Left forelimb (tissue), 1 donor: ENCODE measurements around the gene RBBP7.

ENCODE experiments used
- DNase-seq: peaks from one replicate; pipeline ENCODE4 v3.0.0-alpha.2; 2018; ENCODE audit warnings: low spot score

RBBP7 gene

GRCh38 chrX:16870095-16870861 lies at the start of gene RBBP7:
RBBP7 (minus strand) TSS chrX:16870362; CDS start chrX:16870053, 309 bp downstream.
- peak; percentile 94 for DNase-seq

GRCh38 chrX:16918979-16919378 lies 48.8 kb upstream of the RBBP7 start:
- DNase-seq, result no peak

- DNase-seq, result no peak
Measured at GRCh38 chrX:16917120-16917519, 47.0 kb upstream of the RBBP7 start.

GRCh38 chrX:16916561-16916960 lies 46.4 kb upstream of the RBBP7 start:
- DNase-seq, result no peak

GRCh38 chrX:16914058-16914457 lies 43.9 kb upstream of the RBBP7 start:
- no peak for DNase-seq

- DNase-seq, result no peak
Measured at GRCh38 chrX:16910376-16910775, 40.2 kb upstream of the RBBP7 start.

GRCh38 chrX:16903274-16904022 lies 33.3 kb upstream of the RBBP7 start:
- DNase-seq, result no peak

GRCh38 chrX:16897445-16897844 lies 27.3 kb upstream of the RBBP7 start:
- DNase-seq, result no peak

- no peak for DNase-seq
Measured at GRCh38 chrX:16892504-16893362, 22.6 kb upstream of the RBBP7 start.

- DNase-seq, result no peak
Measured at GRCh38 chrX:16885628-16886027, 15.5 kb upstream of the RBBP7 start.

GRCh38 chrX:16883487-16883804 lies 13.3 kb upstream of the RBBP7 start:
- no peak for DNase-seq

- DNase-seq, result peak; percentile 67
Measured at GRCh38 chrX:16882702-16883486, 12.7 kb upstream of the RBBP7 start.

- DNase-seq, result no peak
Measured at GRCh38 chrX:16882169-16882568, 12.0 kb upstream of the RBBP7 start.

- no peak for DNase-seq
Measured at GRCh38 chrX:16876696-16877095, 6.5 kb upstream of the RBBP7 start.

- no peak for DNase-seq
Measured at GRCh38 chrX:16874458-16875095, 4.4 kb upstream of the RBBP7 start.

- no peak for DNase-seq
Measured at GRCh38 chrX:16873106-16873505, 2.9 kb upstream of the RBBP7 start.

GRCh38 chrX:16870862-16871815 lies 977 bp upstream of the RBBP7 start:
- peak; percentile 65 for DNase-seq

GRCh38 chrX:16869393-16870094 lies 618 bp downstream of the RBBP7 start:
- no peak for DNase-seq

GRCh38 chrX:16868920-16869319 lies 1.2 kb downstream of the RBBP7 start:
- no peak for DNase-seq

- no peak for DNase-seq
Measured at GRCh38 chrX:16867947-16868346, 2.2 kb downstream of the RBBP7 start.
